Cardiac muscle cell (in vitro differentiated cells and primary cell): Measurements from ENCODE around the gene MAPT. TPM values are rescaled to one million over a fixed set of nuclear protein-coding genes. Genes with fewer than 3 reads are reported as not detected.

ENCODE experiments used
- DNase-seq, 2 donors: peaks; one replicate each; pipeline versions ENCODE4 v3.0.0 to v3.0.0-alpha.2; 2010 to 2017; ENCODE audit warnings: low read depth in 1 of 2, low spot score in 1 of 2
- H3K27ac ChIP-seq: fragments of 200-600 bp; sonication (generic); 2 replicates; pipeline ENCODE4 v1.5.1; 2016
- H3K27me3 ChIP-seq: fragments of 200-600 bp; sonication (generic); 2 replicates; pipeline ENCODE4 v1.6.0; 2016; ENCODE audit warnings: control low read depth
- H3K36me3 ChIP-seq: fragments of 200-600 bp; sonication (generic); 2 replicates; pipeline ENCODE4 v1.5.1; 2016; ENCODE audit warnings: control low read depth
- H3K4me1 ChIP-seq: fragments of 200-600 bp; sonication (generic); 2 replicates; pipeline ENCODE4 v1.8.1; 2017; ENCODE audit warnings: low read depth, mild to moderate bottlenecking, mixed run types
- H3K4me3 ChIP-seq: fragments of 200-600 bp; sonication (generic); 2 replicates; pipeline ENCODE4 v1.5.1; 2016; ENCODE audit warnings: mild to moderate bottlenecking
- H3K9me3 ChIP-seq: fragments of 200-600 bp; sonication (generic); 2 replicates; pipeline ENCODE4 v1.5.1; 2017; ENCODE audit warnings: low read depth, mild to moderate bottlenecking, control low read depth
- CTCF ChIP-seq: IDR thresholded peaks from 2 replicates; pipeline ENCODE4 v1.5.1; 2012; ENCODE audit warnings: low read depth, mild to moderate bottlenecking, low read length
- polyA plus RNA-seq: library from polyadenylated mRNA; unstranded; fragments of >200 nt; fragmentation: Nextera tagmentation; extraction: Ambion mirVana; gene quantifications from 2 replicates; pipeline ENCODE4 v1.2.1, GENCODE V29; 2016
- total RNA-seq: library from RNA; depleted of rRNA; stranded (reverse); fragments of >200 nt; gene quantifications from 2 replicates; pipeline ENCODE4 v1.2.3, GENCODE V29; 2016

The MAPT gene
- total and polyA plus RNA-seq, 2 experiments from 2014 or later = 1.3 to 1.9 TPM

- H3K27ac ChIP-seq = no peak overlapping the region
- no peaks in the 10 kb centered on the region for H3K36me3 ChIP-seq
- H3K4me3 ChIP-seq = no peak overlapping the region
- H3K27me3 ChIP-seq = no peaks in the 10 kb centered on the region
- H3K4me1 ChIP-seq = no peaks in the 10 kb centered on the region
- H3K9me3 ChIP-seq = no peaks in the 10 kb centered on the region
- DNase-seq = no peak
- no peak for TF ChIP-seq CTCF
Observed at GRCh38 chr17:45915263-45915662, 20.9 kb downstream of the MAPT start.

- no peak for DNase-seq
- Histone ChIP-seq H3K4me3 (no peak overlapping the region), H3K36me3 (no peaks in the 10 kb centered on the region), H3K4me1 (no peaks in the 10 kb centered on the region), H3K27ac (no peak overlapping the region), H3K27me3 (no peaks in the 10 kb centered on the region), H3K9me3 (no peaks in the 10 kb centered on the region)
- TF ChIP-seq CTCF = no peak
Observed at GRCh38 chr17:45917081-45917480, 22.7 kb downstream of the MAPT start.

- Histone ChIP-seq H3K9me3 (no peaks in the 10 kb centered on the region), H3K4me3 (no peak overlapping the region), H3K4me1 (no peaks in the 10 kb centered on the region), H3K27me3 (no peaks in the 10 kb centered on the region), H3K36me3 (no peaks in the 10 kb centered on the region), H3K27ac (no peak overlapping the region)
- DNase-seq = no peak
- no peak for TF ChIP-seq CTCF
Observed at GRCh38 chr17:45918241-45918745, 23.9 kb downstream of the MAPT start.

- no peak for DNase-seq
- Histone ChIP-seq H3K4me3 (no peak overlapping the region), H3K27me3 (no peaks in the 10 kb centered on the region), H3K27ac (no peak overlapping the region), H3K4me1 (no peaks in the 10 kb centered on the region), H3K9me3 (no peaks in the 10 kb centered on the region), H3K36me3 (no peaks in the 10 kb centered on the region)
- TF ChIP-seq CTCF = no peak
Observed at GRCh38 chr17:45919136-45919535, 24.8 kb downstream of the MAPT start.

GRCh38 chr17:45920083-45920482 lies 25.7 kb downstream of the MAPT start:
- Histone ChIP-seq H3K9me3 (no peaks in the 10 kb centered on the region), H3K36me3 (no peaks in the 10 kb centered on the region), H3K4me1 (no peaks in the 10 kb centered on the region), H3K27ac (no peak overlapping the region), H3K27me3 (no peaks in the 10 kb centered on the region), H3K4me3 (no peak overlapping the region)
- DNase-seq = no peak
- no peak for TF ChIP-seq CTCF
